GM12875 (cell line): ENCODE data around the gene CACNA1G.

ENCODE experiments used
- H3K4me3 ChIP-seq: one replicate; pipeline ENCODE4 v1.5.1; 2011; ENCODE audit warnings: low read depth, low read length, control low read depth
- CTCF ChIP-seq: IDR thresholded peaks from 2 replicates; pipeline ENCODE4 v1.5.1; 2011; ENCODE audit warnings: low read depth, mild to moderate bottlenecking, control low read depth, inconsistent platforms, low read length, moderate library complexity, borderline replicate concordance; ENCODE audit not compliant: insufficient read depth

The CACNA1G gene

GRCh38 chr17:50602836-50603235, 42.3 kb downstream of the CACNA1G start:
- H3K4me3 ChIP-seq, result no peak overlapping the region

GRCh38 chr17:50603340-50603739, 42.8 kb downstream of the CACNA1G start:
- peak; percentile 58 for TF ChIP-seq CTCF
- no peak overlapping the region for H3K4me3 ChIP-seq

More at GRCh38 chr17:50602836-50603235, 42.3 kb downstream of the CACNA1G start:
- TF ChIP-seq CTCF, result no peak

GRCh38 chr17:50604513-50604912, 44.0 kb downstream of the CACNA1G start:
- H3K4me3 ChIP-seq, result no peak overlapping the region
- TF ChIP-seq CTCF, result no peak

- no peak for TF ChIP-seq CTCF
- no peak overlapping the region for H3K4me3 ChIP-seq
These were observed 44.9 kb downstream of the CACNA1G start for GRCh38 chr17:50605429-50605828.

- H3K4me3 ChIP-seq, result no peak overlapping the region
- no peak for TF ChIP-seq CTCF
These were observed 47.1 kb downstream of the CACNA1G start for GRCh38 chr17:50607522-50608175.

GRCh38 chr17:50608700-50609379, 48.3 kb downstream of the CACNA1G start:
- no peak overlapping the region for H3K4me3 ChIP-seq
- no peak for TF ChIP-seq CTCF
